GM19455 (cell line): ENCODE results near the gene VARS2.
"Not testable (repeated sequence)": the region's sequence is repeated elsewhere in the genome, so short reads cannot be mapped to it uniquely, and the experiment has no call there.

Experiments used
- ATAC-seq: cut with Tn5 transposase; IDR thresholded peaks from one replicate; pipeline ENCODE4 v1.9.1; 2021; ENCODE audit not compliant: unreplicated experiment

Gene VARS2

GRCh38 chr6:30927080-30927479 lies 13.0 kb downstream of the VARS2 start:
- ATAC-seq, result not testable (repeated sequence)

- ATAC-seq, result no peak
Observed at GRCh38 chr6:30928677-30929076, 14.6 kb downstream of the VARS2 start.

GRCh38 chr6:30930506-30930905 lies 16.5 kb downstream of the VARS2 start:
- ATAC-seq, result no peak

- ATAC-seq, result no peak
Observed at GRCh38 chr6:30931272-30931671, 17.2 kb downstream of the VARS2 start.

GRCh38 chr6:30931969-30932645 lies 18.1 kb downstream of the VARS2 start, which contains the start of gene SFTA2:
SFTA2 (minus strand) TSS chr6:30932170; CDS start chr6:30932096, 74 bp downstream.
- no peak for ATAC-seq

GRCh38 chr6:30932665-30933365 lies 18.8 kb downstream of the VARS2 start:
- no peak for ATAC-seq

- ATAC-seq, result no peak
Observed at GRCh38 chr6:30935018-30935417, 21.0 kb downstream of the VARS2 start.

- no peak for ATAC-seq
Observed at GRCh38 chr6:30937265-30937664, 23.2 kb downstream of the VARS2 start.

- no peak for ATAC-seq
Observed at GRCh38 chr6:30938730-30939129, 24.7 kb downstream of the VARS2 start.

GRCh38 chr6:30939473-30939872 lies 25.4 kb downstream of the VARS2 start:
- no peak for ATAC-seq

GRCh38 chr6:30940361-30940986 lies 26.4 kb downstream of the VARS2 start, which contains the start of gene MUCL3:
MUCL3 (plus strand) TSS chr6:30940973; CDS start chr6:30941000, 27 bp downstream.
- no peak for ATAC-seq

GRCh38 chr6:30942338-30943060 lies 28.5 kb downstream of the VARS2 start:
- no peak for ATAC-seq

- ATAC-seq, result no peak
Observed at GRCh38 chr6:30944051-30944450, 30.0 kb downstream of the VARS2 start.

- no peak for ATAC-seq
Observed at GRCh38 chr6:30945281-30945680, 31.2 kb downstream of the VARS2 start.

- no peak for ATAC-seq
Observed at GRCh38 chr6:30947231-30947630, 33.2 kb downstream of the VARS2 start.

- no peak for ATAC-seq
Observed at GRCh38 chr6:30948811-30949210, 34.8 kb downstream of the VARS2 start.

GRCh38 chr6:30951907-30952469 lies 38.0 kb downstream of the VARS2 start:
- ATAC-seq, result no peak

GRCh38 chr6:30954631-30955366 lies 40.8 kb downstream of the VARS2 start:
- no peak for ATAC-seq

- ATAC-seq, result no peak
Observed at GRCh38 chr6:30955367-30956042, 41.5 kb downstream of the VARS2 start.

- no peak for ATAC-seq
Observed at GRCh38 chr6:30957716-30958115, 43.7 kb downstream of the VARS2 start.
